ENCODE measurements around the gene ADAMTS18. TPM values are rescaled to one million over a fixed set of nuclear protein-coding genes. Genes with fewer than 3 reads are reported as not detected.

The ADAMTS18 gene
- total and polyA plus RNA-seq, 2 of the 8 experiments (the other 6 are each of a cell fraction or from before 2014, with no cell fraction given) = 0.05 to 0.19 TPM

DNA sequence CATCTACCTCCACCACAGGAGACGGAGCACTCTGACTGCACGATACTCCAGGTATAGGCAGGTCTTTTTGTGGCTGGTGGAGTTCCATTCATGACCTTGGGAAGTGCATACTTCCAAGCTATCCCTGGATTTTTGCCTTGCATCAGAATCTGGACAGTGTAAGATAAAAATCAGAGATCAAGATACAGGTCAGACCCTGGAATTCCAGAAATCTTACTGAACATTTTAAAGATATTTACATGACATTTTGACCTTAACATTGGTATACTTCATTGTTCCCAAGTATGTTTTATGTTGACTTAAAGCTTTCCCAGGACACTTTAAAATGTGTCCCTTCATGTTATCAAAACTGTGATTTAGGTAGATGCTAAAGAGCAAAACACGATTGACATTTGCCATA lies 134.6 kb downstream of the ADAMTS18 start:
- CTCF ChIA-PET (ENCODE audit: partially characterized antibody) = interaction anchor here (1.0 to 1.2 kb wide), 2 partner anchors 9 to 63 kb away, joined by 3 to 4 read pairs; no protein-coding TSS in a partner anchor
- Histone ChIP-seq H2BK12ac (ENCODE audit: low read depth, low read length) (no peak overlapping the region), H2BK20ac (ENCODE audit: low read length) (no peak overlapping the region), H2BK120ac (replicated peaks; ENCODE audit: low read depth, low read length) (no peak overlapping the region), H2AK5ac (ENCODE audit: low read depth, low read length) (no peak overlapping the region), H3K79me2 (ENCODE audit: control insufficient read depth in 1 of 2, insufficient read depth in 2 of 2, low read length in 2 of 2) (no peaks in the 10 kb centered on the region), H4K5ac (ENCODE audit: insufficient read length, low read depth, low read length) (no peak overlapping the region), H3K56ac (replicated peaks; ENCODE audit: insufficient read length, low read depth, low read length) (no peak overlapping the region), H3K4me3 (ENCODE audit: extremely low read depth in 1 of 4, insufficient read depth in 2 of 4, low read depth in 3 of 4, low read length in 4 of 4) (no peak overlapping the region), H4K91ac (replicated peaks; ENCODE audit: insufficient read length, low read length) (no peak overlapping the region), H3K4me1 (replicated peaks in 1 of 4; ENCODE audit: control insufficient read depth in 3 of 4, insufficient read depth in 4 of 4, low read length in 3 of 4) (no peaks in the 10 kb centered on the region), H3K36me3 (ENCODE audit: control insufficient read depth in 2 of 4, insufficient read depth in 4 of 4, low read length in 3 of 4) (no peaks in the 10 kb centered on the region), H4K20me1 (replicated peaks in 1 of 2; ENCODE audit: control insufficient read depth in 1 of 2, insufficient read depth in 2 of 2, low read length in 2 of 2) (no peaks in the 10 kb centered on the region), H2AFZ (ENCODE audit: low read length) (no peak overlapping the region), H3K4me2 (ENCODE audit: insufficient read depth in 1 of 2, low read depth in 2 of 2, low read length in 2 of 2) (no peak overlapping the region), H3K79me1 (ENCODE audit: low read depth, low read length) (no peaks in the 10 kb centered on the region), H3K14ac (ENCODE audit: insufficient read length) (no peak overlapping the region), H3K18ac (ENCODE audit: extremely low read depth, low read length) (no peak overlapping the region), H2BK5ac (ENCODE audit: low read depth, low read length) (no peak overlapping the region), H3K23me2 (ENCODE audit: low read depth, low read length) (no peaks in the 10 kb centered on the region), H2BK15ac (ENCODE audit: low read length) (no peak overlapping the region), H3K27me3 (replicated peaks in 1 of 4; ENCODE audit: control insufficient read depth in 3 of 4, extremely low read depth in 1 of 4, insufficient read depth in 3 of 4, low read length in 3 of 4) (peaks cover 0 to 1% (median 0%) of the 10 kb centered on the region in 4 experiments; a peak in 1 of 7 replicates), H3K9me3 (ENCODE audit: insufficient read depth in 2 of 2, low read depth in 1 of 2, low read length in 1 of 2) (no peaks in the 10 kb centered on the region), H3K4ac (replicated peaks; ENCODE audit: insufficient read length, low read depth, low read length) (no peak overlapping the region), H4K8ac (ENCODE audit: extremely low read depth, insufficient read depth, low read length) (no peak overlapping the region), H3K9ac (replicated peaks in 1 of 4; ENCODE audit: extremely low read depth in 1 of 4, low read depth in 3 of 4, low read length in 3 of 4) (no peak overlapping the region), H3K27ac (ENCODE audit: low read depth, low read length) (no peak overlapping the region), H3K23ac (ENCODE audit: insufficient read length) (no peak overlapping the region)
- DNase-seq (ENCODE audit: low read depth in 1 of 2, low spot score in 2 of 2) = no peak
- 92% methylated on average over 3 of the region's 3 CpGs; no CpG with 5 or more reads in 1 of the 2 experiments for WGBS, 2 experiments (ENCODE audit: extremely low coverage in 1 of 2, insufficient coverage in 1 of 2, insufficient read length in 1 of 2, insufficient replicate concordance in 2 of 2, low coverage in 1 of 2, low lambda C conversion rate in 2 of 2, missing lambda C conversion rate in 1 of 2)
- FAIRE-seq = no peak
- POLR2A ChIA-PET (ENCODE audit: partially characterized antibody) = no interaction called here
- TF ChIP-seq BACH1 (IDR thresholded peaks at IDR 0.05; ENCODE audit: low read length) (no peak), SUZ12 (IDR thresholded peaks at IDR 0.05; ENCODE audit: low read length) (no peak), SP1 (IDR thresholded peaks at IDR 0.05; ENCODE audit: low read depth, low read length) (no peak), ATF2 (IDR thresholded peaks at IDR 0.05; ENCODE audit: low read length) (no peak), NRF1 (IDR thresholded peaks at IDR 0.05; ENCODE audit: low read depth, low read length) (no peak), EZH2 (IDR thresholded peaks at IDR 0.05; ENCODE audit: low read depth, low read length, severe bottlenecking) (no peak), HDAC2 (IDR thresholded peaks at IDR 0.05; ENCODE audit: borderline replicate concordance in 1 of 2, low read depth in 2 of 2, low read length in 2 of 2) (no peak), SP4 (IDR thresholded peaks at IDR 0.05; ENCODE audit: low read length) (no peak), RAD21 (IDR thresholded peaks at IDR 0.05 in 1 of 2, conservative IDR thresholded peaks at IDR 0.05 in 1 of 2; ENCODE audit: low read depth in 2 of 2, low read length in 2 of 2) (no peak), POLR2A (IDR thresholded peaks at IDR 0.05; ENCODE audit: control extremely low read depth in 1 of 2, low read depth in 2 of 2, low read length in 2 of 2) (no peak), GABPA (IDR thresholded peaks at IDR 0.05; ENCODE audit: borderline replicate concordance, insufficient read depth, low read length) (no peak), CHD1 (IDR thresholded peaks at IDR 0.05; ENCODE audit: low read depth, low read length) (no peak)
- TF ChIP-seq, protein P1, sequence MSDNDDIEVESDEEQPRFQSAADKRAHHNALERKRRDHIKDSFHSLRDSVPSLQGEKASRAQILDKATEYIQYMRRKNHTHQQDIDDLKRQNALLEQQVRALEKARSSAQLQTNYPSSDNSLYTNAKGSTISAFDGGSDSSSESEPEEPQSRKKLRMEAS (IDR thresholded peaks at IDR 0.05) = no peak

Data from H1 (cell line).